Trophoblast cell (in vitro differentiated cells and primary cell): Measurements from ENCODE around the gene LGALS13.
A peak's percentile ranks its signal among the peaks of the same experiment; 100 is the strongest.
"Not testable (repeated sequence)": the region's sequence is repeated elsewhere in the genome, so short reads cannot be mapped to it uniquely, and the experiment has no call there.

ENCODE experiments used
- DNase-seq, 2 donors: peaks; one replicate each; pipeline ENCODE4 v3.0.0-alpha.2; 2016
- H2AFZ ChIP-seq: 2 replicates; pipeline ENCODE4 v1.6.1; 2013; ENCODE audit warnings: low read length, moderate library complexity, mild to moderate bottlenecking; ENCODE audit not compliant: insufficient read depth, poor library complexity
- H2AK5ac ChIP-seq: 2 replicates; pipeline ENCODE4 v1.6.1; 2013; ENCODE audit warnings: mild to moderate bottlenecking, low read length
- H2BK120ac ChIP-seq: 2 replicates; pipeline ENCODE4 v1.6.1; 2013; ENCODE audit warnings: low read length, mild to moderate bottlenecking, moderate library complexity; ENCODE audit not compliant: insufficient read depth, poor library complexity
- H2BK12ac ChIP-seq: 2 replicates; pipeline ENCODE4 v1.6.1; 2013; ENCODE audit warnings: mild to moderate bottlenecking, low read length, moderate library complexity
- H2BK5ac ChIP-seq: 2 replicates; pipeline ENCODE4 v1.6.1; 2013; ENCODE audit warnings: low read length, low read depth, moderate library complexity, mild to moderate bottlenecking; ENCODE audit not compliant: poor library complexity
- H3K14ac ChIP-seq: 2 replicates; pipeline ENCODE4 v1.6.1; 2013; ENCODE audit warnings: mild to moderate bottlenecking, low read length
- H3K18ac ChIP-seq: 2 replicates; pipeline ENCODE4 v1.6.1; 2013; ENCODE audit warnings: mild to moderate bottlenecking, low read length
- H3K23ac ChIP-seq: 2 replicates; pipeline ENCODE4 v1.6.1; 2013; ENCODE audit warnings: low read length
- H3K27ac ChIP-seq: 2 replicates; pipeline ENCODE4 v1.5.1; 2013; ENCODE audit warnings: low read depth, mild to moderate bottlenecking, inconsistent platforms, low read length, moderate library complexity
- H3K27me3 ChIP-seq: 2 replicates; pipeline ENCODE4 v1.6.1; 2013; ENCODE audit warnings: inconsistent platforms, mild to moderate bottlenecking, low read length, moderate library complexity; ENCODE audit not compliant: insufficient read depth
- H3K36me3 ChIP-seq, 2 experiments: 1 replicate in 1 of 2; 2 replicates in 1 of 2; pipeline ENCODE4 v1.6.1; 2013; ENCODE audit warnings: low read length in 2 of 2, mild to moderate bottlenecking in 2 of 2, moderate library complexity in 1 of 2; ENCODE audit not compliant: insufficient read depth in 2 of 2, control insufficient read depth in 1 of 2
- H3K4ac ChIP-seq: 2 replicates; pipeline ENCODE4 v1.6.1; 2013; ENCODE audit warnings: low read depth, mild to moderate bottlenecking, low read length, moderate library complexity
- H3K4me1 ChIP-seq, 2 experiments: 1 replicate in 1 of 2; 2 replicates in 1 of 2; pipeline ENCODE4 v1.6.1; 2013; ENCODE audit warnings: low read length in 2 of 2, mild to moderate bottlenecking in 2 of 2, moderate library complexity in 1 of 2; ENCODE audit not compliant: insufficient read depth in 2 of 2, control insufficient read depth in 1 of 2
- H3K4me2 ChIP-seq: 2 replicates; pipeline ENCODE4 v1.6.1; 2013; ENCODE audit warnings: inconsistent platforms, mild to moderate bottlenecking, low read length, moderate library complexity
- H3K4me3 ChIP-seq: 2 replicates; pipeline ENCODE4 v1.5.1; 2013; ENCODE audit warnings: mild to moderate bottlenecking, low read depth, low read length, inconsistent platforms
- H3K79me1 ChIP-seq: one replicate; pipeline ENCODE4 v1.6.1; 2013; ENCODE audit warnings: low read length
- H3K79me2 ChIP-seq: 2 replicates; pipeline ENCODE4 v1.6.1; 2013; ENCODE audit warnings: low read length, mild to moderate bottlenecking; ENCODE audit not compliant: control insufficient read depth, insufficient read depth, poor library complexity
- H3K9ac ChIP-seq: 2 replicates; pipeline ENCODE4 v1.6.1; 2013; ENCODE audit warnings: mild to moderate bottlenecking, low read length
- H3K9me3 ChIP-seq: 2 replicates; pipeline ENCODE4 v1.6.1; 2013; ENCODE audit warnings: low read depth, mild to moderate bottlenecking, control low read depth, inconsistent platforms, low read length; ENCODE audit not compliant: insufficient read depth
- H4K12ac ChIP-seq: 2 replicates; pipeline ENCODE4 v1.6.1; 2013; ENCODE audit warnings: low read depth, mild to moderate bottlenecking, low read length, moderate library complexity
- H4K8ac ChIP-seq: 2 replicates; pipeline ENCODE4 v1.6.1; 2013; ENCODE audit warnings: low read depth, mild to moderate bottlenecking, low read length, moderate library complexity
- H4K91ac ChIP-seq: one replicate; pipeline ENCODE4 v1.6.1; 2013; ENCODE audit warnings: low read depth, mild to moderate bottlenecking, low read length, moderate library complexity
- WGBS: extraction: QIAGEN DNeasy Blood & Tissue Kit; methylation state at CpG from one replicate; pipeline ENCODE4 v1.1.7; 2013; ENCODE audit warnings: missing lambda C conversion rate; ENCODE audit not compliant: insufficient read length, insufficient coverage; ENCODE audit errors: extremely low coverage; 5-methylcytosine and 5-hydroxymethylcytosine counted together

The LGALS13 gene

GRCh38 chr19:39627631-39628030 lies 25.3 kb downstream of the LGALS13 start:
- H3K9me3 ChIP-seq, H3K79me1 ChIP-seq, H4K91ac ChIP-seq, H3K27me3 ChIP-seq, H2BK5ac ChIP-seq, H3K27ac ChIP-seq, H2BK120ac ChIP-seq, H2AK5ac ChIP-seq, H3K4me2 ChIP-seq, H4K8ac ChIP-seq, H3K14ac ChIP-seq, H3K4me3 ChIP-seq, H3K23ac ChIP-seq, H3K4ac ChIP-seq, H4K12ac ChIP-seq, H3K36me3 ChIP-seq, H3K79me2 ChIP-seq, H3K9ac ChIP-seq, H2AFZ ChIP-seq, H2BK12ac ChIP-seq, H3K18ac ChIP-seq: not testable (repeated sequence)
- no CpG with 5 or more reads among the region's 2 CpGs for WGBS
- H3K4me1 ChIP-seq = peaks cover 11 to 12% of the 10 kb centered on the region in 2 experiments
- peak in 1 of 2 donors; percentile 49 for DNase-seq

- no peak overlapping the region for H3K14ac ChIP-seq
- no peak overlapping the region for H2BK12ac ChIP-seq
Observed at GRCh38 chr19:39631178-39631577, 28.9 kb downstream of the LGALS13 start.

GRCh38 chr19:39631626-39632025 lies 29.3 kb downstream of the LGALS13 start:
- no peak overlapping the region for H4K91ac ChIP-seq
- peak; percentile 37 to 52 for DNase-seq
- H3K79me1 ChIP-seq = no peaks in the 10 kb centered on the region
- H3K9me3 ChIP-seq = no peaks in the 10 kb centered on the region
- H2BK12ac ChIP-seq = no peak overlapping the region
- WGBS = no CpG with 5 or more reads among the region's 6 CpGs
- H2BK5ac ChIP-seq = no peak overlapping the region
- H4K8ac ChIP-seq = no peak overlapping the region
- no peak overlapping the region for H3K18ac ChIP-seq
- no peak overlapping the region for H3K14ac ChIP-seq
- H4K12ac ChIP-seq = no peak overlapping the region
- H3K4me3 ChIP-seq = no peak overlapping the region
- peaks cover 0 to 2% of the 10 kb centered on the region in 2 experiments for H3K4me1 ChIP-seq
- no peak overlapping the region for H2AFZ ChIP-seq
- H3K27ac ChIP-seq = no peak overlapping the region
- H3K9ac ChIP-seq = no peak overlapping the region
- no peak overlapping the region for H3K4ac ChIP-seq
- H3K79me2 ChIP-seq = no peaks in the 10 kb centered on the region
- no peaks in the 10 kb centered on the region for H3K27me3 ChIP-seq
- H3K4me2 ChIP-seq = no peak overlapping the region
- no peaks in the 10 kb centered on the region for H3K36me3 ChIP-seq
- no peak overlapping the region for H2BK120ac ChIP-seq
- H2AK5ac ChIP-seq = no peak overlapping the region
- H3K23ac ChIP-seq = no peak overlapping the region

More at GRCh38 chr19:39631178-39631577, 28.9 kb downstream of the LGALS13 start:
- no peak overlapping the region for H3K9ac ChIP-seq
- H3K4me1 ChIP-seq = peaks cover 0 to 2% of the 10 kb centered on the region in 2 experiments
- no peak overlapping the region for H3K27ac ChIP-seq
- no CpG with 5 or more reads among the region's 4 CpGs for WGBS
- no peak overlapping the region for H3K4ac ChIP-seq
- H2AK5ac ChIP-seq = no peak overlapping the region
- H4K8ac ChIP-seq = no peak overlapping the region
- no peaks in the 10 kb centered on the region for H3K79me2 ChIP-seq
- H3K4me3 ChIP-seq = no peak overlapping the region
- H3K36me3 ChIP-seq = no peaks in the 10 kb centered on the region
- H3K23ac ChIP-seq = no peak overlapping the region
- no peak overlapping the region for H2AFZ ChIP-seq
- H3K27me3 ChIP-seq = no peaks in the 10 kb centered on the region
- peak overlapping the region; percentile 30 for H3K4me2 ChIP-seq
- no peak overlapping the region for H4K12ac ChIP-seq
- peak; percentile 92 to 99 for DNase-seq
- H4K91ac ChIP-seq = no peak overlapping the region
- H3K79me1 ChIP-seq = no peaks in the 10 kb centered on the region
- H3K9me3 ChIP-seq = no peaks in the 10 kb centered on the region
- no peak overlapping the region for H3K18ac ChIP-seq
- no peak overlapping the region for H2BK120ac ChIP-seq
- no peak overlapping the region for H2BK5ac ChIP-seq

- Histone ChIP-seq H3K18ac (peak overlapping the region; percentile 21), H3K14ac (no peak overlapping the region), H2BK12ac (no peak overlapping the region), H2AK5ac (no peak overlapping the region), H3K9me3 (no peaks in the 10 kb centered on the region), H3K4me2 (no peak overlapping the region), H3K79me2 (no peaks in the 10 kb centered on the region), H2BK120ac (peak overlapping the region; percentile 5), H3K23ac (no peak overlapping the region), H3K4me1 (no peaks in the 10 kb centered on the region), H4K8ac (no peak overlapping the region), H4K91ac (peak overlapping the region; percentile 59), H2AFZ (no peak overlapping the region), H3K27ac (no peak overlapping the region), H4K12ac (no peak overlapping the region), H2BK5ac (no peak overlapping the region), H3K36me3 (no peaks in the 10 kb centered on the region), H3K27me3 (no peaks in the 10 kb centered on the region), H3K4me3 (no peak overlapping the region), H3K4ac (no peak overlapping the region), H3K79me1 (peaks cover 5% of the 10 kb centered on the region), H3K9ac (no peak overlapping the region)
- no peak for DNase-seq
- no CpG with 5 or more reads among the region's 4 CpGs for WGBS
Observed at GRCh38 chr19:39637891-39638290, 35.6 kb downstream of the LGALS13 start.
